ENCODE data around the gene SLC10A7. TPM values are rescaled to one million over a fixed set of nuclear protein-coding genes. Genes with fewer than 3 reads are reported as not detected.
A peak's percentile ranks its signal among the peaks of the same experiment; 100 is the strongest.

Gene SLC10A7
- total and polyA plus RNA-seq, 2 of the 4 experiments (the other 2 are of a cell fraction), result 5.2 to 8.4 TPM

GRCh38 chr4:146453181-146453807, 68.4 kb downstream of the SLC10A7 start:
- intact Hi-C loops (cut with micrococcal nuclease) (no loop called here), in situ Hi-C loops (cut with MboI; ENCODE audit: low sequenced_read_pairs) (no loop called here), dilution Hi-C loops (cut with HindIII; ENCODE audit: low sequenced_read_pairs, unreplicated experiment) (no loop called here)
- H2BK5ac ChIP-seq (ENCODE audit: low read depth, low read length, poor library complexity, severe bottlenecking), result no peak overlapping the region
- H3K23ac ChIP-seq (ENCODE audit: low read depth, low read length), result no peak overlapping the region
- no peak overlapping the region for H3K18ac ChIP-seq (ENCODE audit: low read depth, low read length)
- H2BK15ac ChIP-seq (ENCODE audit: low read depth, low read length), result no peak overlapping the region
- no peak overlapping the region for H2BK20ac ChIP-seq (ENCODE audit: low read depth, low read length)
- H3K4me1 ChIP-seq (ENCODE audit: control insufficient read depth, insufficient read depth, low read length), result no peaks in the 10 kb centered on the region
- no peak overlapping the region for H3K4me3 ChIP-seq (ENCODE audit: insufficient read depth, low read depth, low read length)
- no peak overlapping the region for H4K8ac ChIP-seq (ENCODE audit: low read depth in 2 of 2, low read length in 2 of 2)
- no peak overlapping the region for H2AK5ac ChIP-seq (ENCODE audit: low read depth, low read length)
- H2BK120ac ChIP-seq (ENCODE audit: low read depth, low read length), result no peak overlapping the region
- no CpG with 5 or more reads among the region's 5 CpGs for WGBS, 2 experiments (ENCODE audit: extremely low coverage in 2 of 2, insufficient read length in 1 of 2)
- H3K56ac ChIP-seq (ENCODE audit: extremely low read depth, insufficient read depth, low read length), result no peak overlapping the region
- H3K4ac ChIP-seq (ENCODE audit: low read depth, low read length), result no peak overlapping the region
- POLR2A ChIA-PET (ENCODE audit: unreplicated experiment), result interaction anchor here (0.5 kb wide), 1 partner anchor 283 kb away, joined by 3 read pairs; no protein-coding TSS in a partner anchor
- ATAC-seq (ENCODE audit: low read depth) (no peak), DNase-seq (no peak)
- no peak overlapping the region for H2AK9ac ChIP-seq (replicated peaks; ENCODE audit: low read depth, low read length, poor library complexity)
- no peaks in the 10 kb centered on the region for H3K9me1 ChIP-seq (ENCODE audit: insufficient read depth, low read length)
- no peaks in the 10 kb centered on the region for H3K36me3 ChIP-seq (ENCODE audit: control insufficient read depth, insufficient read depth, low read length)
- CTCF ChIA-PET, result interaction anchor here (0.7 to 1.3 kb wide), 3 partner anchors 9 to 386 kb away, joined by 3 to 4 read pairs (median 3); no protein-coding TSS in a partner anchor
- BruUV-seq (replicated peaks), result no TSS peak
- no peak overlapping the region for H2AFZ ChIP-seq (replicated peaks; ENCODE audit: low read length, poor library complexity)
- no peak overlapping the region for H3K9ac ChIP-seq (ENCODE audit: low read depth, low read length)
- no peaks in the 10 kb centered on the region for H3K27me3 ChIP-seq (ENCODE audit: control insufficient read depth, insufficient read depth, low read length)
- no peaks in the 10 kb centered on the region for H4K20me1 ChIP-seq (ENCODE audit: insufficient read depth, low read length)
- no peaks in the 10 kb centered on the region for H3K9me3 ChIP-seq (ENCODE audit: control insufficient read depth, insufficient read depth, low read length)
- H3K27ac ChIP-seq (ENCODE audit: insufficient read depth, low read length), result no peak overlapping the region
- no peak overlapping the region for H4K5ac ChIP-seq (ENCODE audit: low read depth, low read length)
- no peak overlapping the region for H3K14ac ChIP-seq (replicated peaks; ENCODE audit: low read depth, low read length)
- H3K4me2 ChIP-seq (ENCODE audit: low read depth, low read length), result no peak overlapping the region
- TF ChIP-seq CEBPB (IDR thresholded peaks at IDR 0.05; ENCODE audit: low read depth, low read length), result peak; percentile 52; the same call in 1 of the 2 replicates
- no peak for TF ChIP-seq SMC3 (IDR thresholded peaks at IDR 0.05; ENCODE audit: low read depth, low read length)
- no peak for TF ChIP-seq CHD1 (IDR thresholded peaks at IDR 0.05; ENCODE audit: low read depth, low read length)
- no peak for TF ChIP-seq ELK1 (IDR thresholded peaks at IDR 0.05; ENCODE audit: borderline replicate concordance, low read depth, low read length)
- no peak for TF ChIP-seq MAZ (IDR thresholded peaks at IDR 0.05; ENCODE audit: borderline replicate concordance, low read depth, low read length)
- H3K79me1 ChIP-seq (ENCODE audit: low read depth in 1 of 2, low read length in 2 of 2), result peaks cover 6% of the 10 kb centered on the region in 2 experiments; a peak in 3 of 4 replicates
- H4K91ac ChIP-seq (ENCODE audit: insufficient read depth, low read depth, low read length), result no peak overlapping the region
